Measurements from ENCODE around the gene RBM17. TPM values are rescaled to one million over a fixed set of nuclear protein-coding genes. Genes with fewer than 3 reads are reported as not detected.

RBM17 gene
- total RNA-seq, 4 donors from 2014 or later: 58.2 to 97.9 (median 80.0) TPM

DNA sequence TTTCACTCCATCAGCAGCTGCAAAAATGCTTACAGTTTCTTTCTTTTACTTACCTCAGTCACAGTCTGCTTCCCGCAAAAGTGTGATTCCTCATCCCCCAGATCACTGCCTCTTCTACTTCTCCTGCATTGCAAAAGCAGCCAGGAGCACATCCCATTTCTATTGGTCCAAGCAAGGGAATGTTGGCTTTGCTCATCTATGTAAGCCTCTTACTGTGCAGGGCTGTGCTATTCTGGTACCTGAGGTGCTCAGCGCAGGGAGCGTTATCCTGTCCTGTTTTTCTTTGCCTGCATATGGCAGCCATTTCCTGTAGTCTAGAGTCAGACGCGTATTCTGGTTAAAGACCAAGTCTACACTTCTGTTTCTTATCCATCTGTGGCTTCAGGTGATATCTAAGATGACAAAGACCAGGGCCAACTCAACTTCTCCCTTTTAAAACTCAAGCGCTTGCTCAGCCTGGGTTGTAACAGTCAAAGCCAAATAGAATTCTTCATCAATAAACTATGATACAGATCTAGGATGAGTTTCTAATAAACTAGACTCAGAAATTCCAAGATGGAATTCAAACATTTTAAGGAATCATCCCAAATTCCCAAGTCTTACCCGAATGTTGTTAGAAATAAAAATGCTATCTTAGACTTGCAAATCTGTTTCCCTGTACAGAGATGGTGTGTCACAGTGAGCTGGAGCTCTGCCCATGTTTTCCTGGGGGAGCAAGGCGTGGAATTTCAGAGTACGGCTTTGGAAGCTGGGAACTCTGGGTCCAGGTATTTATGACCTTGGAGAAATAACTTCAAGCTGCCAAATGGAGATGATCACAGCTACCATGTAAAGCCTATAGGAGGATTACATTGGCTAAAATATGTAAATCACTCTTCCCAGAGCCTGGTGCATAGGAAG is 6.1 kb upstream of the RBM17 start:
- ATAC-seq (ENCODE audit: low FRiP score) (no peak), DNase-seq (ENCODE audit: low spot score) (no peak)
- TF ChIP-seq CTCF (IDR thresholded peaks at IDR 0.05): no peak

- no peak for TF ChIP-seq CTCF (IDR thresholded peaks at IDR 0.05)
- DNase-seq (ENCODE audit: low spot score) (no peak), ATAC-seq (ENCODE audit: low FRiP score) (no peak)
Measured at GRCh38 chr10:6083523-6084475, 5.0 kb upstream of the RBM17 start.

DNA sequence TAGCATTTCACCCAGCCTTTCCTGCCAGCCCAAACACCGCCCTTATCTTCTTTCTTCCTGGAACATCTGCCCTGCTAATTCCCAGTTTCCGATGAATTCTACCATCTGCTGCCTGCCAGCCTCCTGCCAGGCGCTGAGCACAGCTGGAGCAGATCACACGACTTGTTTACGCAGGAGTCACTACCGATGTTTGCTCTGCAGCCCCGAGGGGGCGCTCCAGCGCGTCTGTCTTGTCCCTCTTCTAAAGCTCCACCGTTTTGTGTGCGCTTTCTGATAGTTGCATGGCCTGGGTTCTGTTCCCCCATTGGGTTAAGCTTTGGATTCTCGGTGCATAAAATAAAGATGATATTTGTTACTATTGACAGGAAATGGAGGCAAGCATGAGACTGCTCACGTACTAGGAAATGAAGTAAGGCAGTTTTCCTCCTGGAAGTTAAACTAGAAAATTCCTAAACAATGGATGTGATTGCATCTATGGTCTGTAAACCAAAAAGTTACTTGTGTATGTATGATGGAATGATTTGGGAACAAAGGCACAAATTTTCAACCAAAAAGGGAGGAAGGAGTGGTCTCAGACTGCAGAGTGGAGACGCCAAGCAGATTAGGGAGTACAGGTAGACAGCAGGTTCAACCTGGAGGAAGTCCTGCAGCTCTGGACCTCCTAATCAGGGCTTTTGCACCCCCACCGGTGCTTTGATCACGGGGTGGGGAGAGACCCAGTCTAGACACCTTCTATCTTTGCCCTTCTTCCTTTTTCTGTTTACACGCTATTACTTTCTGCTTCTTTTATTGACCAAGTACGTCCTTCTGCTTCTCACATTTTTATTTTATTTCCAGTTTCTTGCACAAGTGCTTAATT is 2.2 kb upstream of the RBM17 start:
- ATAC-seq (ENCODE audit: low FRiP score): peak; percentile 65

DNA sequence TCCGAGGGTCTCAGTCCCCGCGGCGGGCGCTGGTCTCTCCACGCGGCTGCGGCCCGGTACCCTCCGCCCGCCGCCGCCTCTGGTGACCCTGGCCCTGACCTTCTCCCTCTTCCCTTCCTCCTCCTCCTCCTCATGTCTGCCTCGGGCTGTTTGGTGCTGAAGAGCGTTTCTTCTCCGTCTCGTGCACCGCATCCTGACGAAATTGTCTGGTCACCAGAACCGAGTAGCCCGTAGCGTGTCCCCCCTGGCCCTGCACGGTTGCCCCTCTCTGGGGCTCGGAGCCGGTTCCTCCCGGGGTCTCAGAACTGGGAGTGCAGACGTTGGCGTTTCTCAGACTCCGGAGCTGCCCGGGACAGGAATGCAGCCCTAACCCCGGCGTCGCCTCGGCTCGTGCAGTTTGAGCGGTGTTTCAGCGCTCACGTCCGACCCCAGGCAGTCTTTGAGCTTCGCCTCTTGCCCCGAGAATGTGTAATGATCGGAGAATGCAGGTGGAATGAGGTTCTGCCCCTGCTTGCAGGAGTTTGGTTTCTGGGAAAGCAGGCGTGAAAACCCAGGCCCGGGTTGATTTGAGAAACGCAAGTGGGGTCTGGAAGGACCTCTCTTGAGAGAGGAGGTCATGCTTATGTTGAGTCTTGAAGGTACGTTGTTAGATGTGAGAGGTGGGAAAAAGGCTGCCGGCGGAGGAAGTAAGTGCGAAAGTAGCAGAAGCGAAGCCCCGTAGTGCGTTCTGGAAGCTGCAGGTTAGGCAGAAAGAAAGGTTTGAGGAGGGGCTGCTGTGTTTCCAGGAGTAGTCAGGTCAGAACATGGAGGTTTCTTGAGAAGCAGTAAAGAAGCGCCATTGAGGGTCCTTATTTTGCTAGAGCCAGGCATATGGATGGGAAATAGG is 743 bp downstream of the RBM17 start:
- TF ChIP-seq CTCF (IDR thresholded peaks at IDR 0.05): no peak
- no peak for DNase-seq (ENCODE audit: low spot score)
- ATAC-seq (ENCODE audit: low FRiP score): peak; percentile 13

More for the DNA sequence above, 2.2 kb upstream of the RBM17 start:
- DNase-seq (ENCODE audit: low spot score): peak; percentile 54
- TF ChIP-seq CTCF (IDR thresholded peaks at IDR 0.05): peak in 1 of 3 donors; percentile 39

DNA sequence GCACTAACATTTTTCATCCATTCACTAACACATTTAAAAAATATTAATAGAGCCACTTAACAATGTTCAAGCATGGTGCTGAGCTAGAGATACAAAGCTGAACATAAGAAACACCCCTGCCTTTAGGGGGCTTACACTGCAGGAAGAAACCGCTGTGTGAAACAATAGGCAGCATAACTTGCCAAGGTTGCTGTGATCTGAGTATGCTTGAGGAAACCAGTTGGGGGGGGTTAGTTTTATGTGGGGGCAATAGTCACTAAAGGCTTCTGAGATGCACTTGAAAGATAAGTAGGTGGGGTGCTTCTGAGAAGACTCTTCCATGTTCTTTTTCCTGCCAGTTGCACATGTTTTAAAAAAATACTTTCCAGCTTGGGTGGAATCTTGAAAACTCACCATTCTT is 2.8 kb downstream of the RBM17 start:
- DNase-seq (ENCODE audit: low spot score): no peak

More for the DNA sequence above, 2.8 kb downstream of the RBM17 start:
- no peak for TF ChIP-seq CTCF (IDR thresholded peaks at IDR 0.05)
- ATAC-seq (ENCODE audit: low FRiP score): no peak
